ENCODE measurements around the gene BHLHE23.

BHLHE23 gene

DNA sequence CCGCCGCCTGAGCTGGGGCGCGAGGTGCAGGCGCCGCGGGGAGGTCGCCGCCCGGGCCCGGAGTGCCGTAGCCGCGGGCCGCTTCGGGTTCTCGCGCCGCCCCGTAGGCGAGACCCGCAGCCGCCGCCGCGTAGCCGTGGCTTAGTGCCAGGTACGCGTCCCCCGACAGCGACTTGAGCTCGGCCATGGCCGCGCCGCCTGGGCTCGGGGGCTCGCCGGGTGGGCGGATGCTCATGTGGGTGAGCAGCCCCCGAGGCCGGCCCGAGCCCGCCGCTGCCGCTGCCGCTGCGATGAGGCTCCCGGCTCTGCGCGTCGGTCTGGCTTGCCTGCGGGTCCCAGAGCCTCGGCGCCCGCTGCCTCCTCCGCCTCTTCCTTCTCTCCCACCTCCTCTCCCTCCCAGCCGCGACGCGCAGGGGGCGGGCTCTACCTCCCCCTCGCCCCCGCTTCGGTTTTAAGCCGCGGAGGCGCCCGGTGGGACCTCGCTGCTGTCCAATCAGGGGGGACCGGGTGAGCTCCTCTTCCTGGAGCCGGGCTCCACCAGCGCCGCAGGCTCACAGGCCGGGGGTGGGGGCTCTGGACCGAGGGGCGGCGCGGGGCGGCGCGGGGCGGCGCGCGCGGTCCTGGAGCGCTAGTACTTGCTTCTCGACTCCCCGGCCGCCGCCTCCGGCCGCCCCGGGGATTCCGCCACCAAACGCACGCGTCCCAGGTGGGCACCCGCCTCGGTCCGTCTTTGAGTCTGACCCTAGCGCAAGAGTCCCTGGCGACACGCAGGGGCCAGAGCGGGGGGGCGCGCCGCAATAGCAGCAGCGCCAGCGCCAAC lies at the start of gene BHLHE23:
Gene BHLHE23 (minus strand): TSS at position 425 of the 820 bp plus-strand sequence. CDS start 190 bp downstream, at position 235.
- DNase-seq (ENCODE audit: low read depth in 2 of 2), result no peak

DNA sequence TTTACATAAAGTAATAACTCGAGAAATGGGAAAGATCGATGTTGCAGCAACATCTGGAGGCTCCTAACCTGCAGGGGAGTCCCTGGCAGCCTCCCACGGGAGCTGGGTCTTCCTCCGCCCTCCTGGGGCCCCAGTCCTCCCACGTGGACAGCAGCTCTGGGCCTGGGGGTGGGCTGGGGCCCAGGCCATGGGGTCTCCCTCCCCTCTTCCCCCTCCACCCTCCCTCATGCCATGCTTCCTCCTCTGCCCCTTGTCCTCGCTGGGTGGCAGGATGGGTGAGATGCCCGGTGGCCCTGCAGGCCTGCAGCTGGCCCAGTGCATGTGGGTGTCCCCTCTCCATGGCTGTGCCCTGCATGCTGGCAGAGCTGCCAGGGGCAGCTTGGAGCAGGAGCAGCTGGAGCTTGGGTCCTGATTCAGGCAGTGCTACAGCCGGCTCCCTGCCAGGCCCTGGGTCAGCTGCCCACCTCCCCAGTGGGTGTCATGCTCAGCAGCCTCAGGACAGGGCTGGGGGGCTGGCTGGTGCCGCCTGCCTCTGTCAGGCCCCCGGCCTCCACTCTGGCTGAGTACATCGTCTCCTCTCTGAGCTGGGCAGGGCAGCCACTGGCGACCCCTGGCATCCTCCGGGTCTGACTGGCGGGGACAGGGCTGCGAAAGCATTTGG lies 48.9 kb upstream of the BHLHE23 start:
- no peak for DNase-seq (ENCODE audit: low read depth in 2 of 2)

DNA sequence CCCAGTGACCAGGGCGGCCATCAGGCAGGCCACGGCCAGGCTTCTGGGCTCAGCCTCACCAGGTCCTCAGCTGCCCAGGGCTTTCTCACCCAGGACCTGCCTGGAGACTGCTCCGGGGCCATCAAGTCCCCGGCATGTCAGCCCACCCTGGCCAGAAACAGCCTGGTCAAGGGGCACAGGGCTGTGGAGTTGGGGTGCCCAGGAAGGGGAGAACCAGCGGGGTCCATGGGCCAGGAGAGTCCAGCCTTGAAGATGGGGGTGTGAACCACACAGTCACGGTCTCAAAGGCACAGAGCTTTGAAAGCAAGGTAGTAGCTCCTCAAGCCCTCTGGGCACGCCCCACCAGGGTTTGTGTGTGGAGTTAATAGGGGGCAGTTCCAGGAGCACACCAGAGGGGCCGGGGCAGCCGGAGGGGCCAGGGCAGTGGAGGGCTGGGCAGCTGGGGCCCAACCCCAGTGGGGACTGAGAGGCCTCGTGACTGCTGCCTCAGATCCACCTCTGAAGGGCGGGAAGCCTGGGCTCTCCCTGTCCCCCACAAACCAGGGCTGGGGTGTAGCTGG lies 48.0 kb upstream of the BHLHE23 start:
- DNase-seq (ENCODE audit: low read depth in 2 of 2), result no peak

DNA sequence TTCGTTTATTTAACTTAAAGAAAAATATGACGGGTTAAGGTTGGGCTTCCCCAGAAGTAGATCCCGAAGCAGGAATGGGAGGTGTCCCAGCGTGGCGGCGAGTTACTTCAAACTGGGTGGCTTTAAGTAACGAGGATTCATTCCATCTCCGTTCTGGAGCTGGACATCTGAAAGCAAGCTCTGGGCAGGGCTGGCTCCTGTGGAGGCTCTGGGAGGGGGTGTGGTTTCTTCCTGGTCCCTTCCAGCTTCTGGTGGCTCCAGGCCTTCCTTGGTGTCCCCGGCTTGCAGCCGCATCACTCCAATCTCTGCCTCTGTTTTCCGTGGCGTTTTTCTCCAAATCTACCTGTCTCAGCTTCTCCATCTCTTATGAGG lies 47.3 kb upstream of the BHLHE23 start:
- DNase-seq (ENCODE audit: low read depth in 2 of 2), result no peak

DNA sequence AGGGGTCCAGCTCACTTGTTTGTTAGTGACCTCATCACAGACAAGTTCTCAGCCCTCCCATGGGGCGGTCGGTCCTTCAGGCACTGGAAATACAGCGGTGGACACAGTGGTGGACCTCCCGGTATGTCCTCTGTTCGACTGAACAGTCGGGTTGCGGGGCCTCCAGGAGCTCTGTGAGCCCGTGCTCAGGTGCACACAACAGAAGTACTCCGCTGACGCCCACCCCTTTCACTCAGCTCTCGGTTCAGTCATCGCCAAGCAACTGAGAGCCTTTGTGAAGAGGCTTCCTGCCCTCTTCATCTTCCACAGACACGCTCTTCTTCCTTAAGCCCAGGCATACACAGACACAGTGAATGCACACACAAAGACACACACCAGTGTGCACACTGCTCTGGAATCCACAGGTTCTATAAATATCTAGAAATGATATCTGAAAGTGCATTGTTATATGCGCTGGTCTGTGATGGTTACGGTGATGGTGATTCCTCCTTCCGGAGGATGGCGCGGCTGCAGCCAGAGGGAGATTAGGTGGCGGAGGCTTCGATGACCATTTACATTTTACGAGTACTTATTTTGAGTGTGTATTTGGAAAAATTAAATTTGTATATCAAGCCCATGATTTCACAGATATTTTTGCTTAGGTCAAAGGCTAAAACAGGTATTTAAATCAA lies 46.8 kb upstream of the BHLHE23 start:
- no peak for DNase-seq (ENCODE audit: low read depth in 2 of 2)

DNA sequence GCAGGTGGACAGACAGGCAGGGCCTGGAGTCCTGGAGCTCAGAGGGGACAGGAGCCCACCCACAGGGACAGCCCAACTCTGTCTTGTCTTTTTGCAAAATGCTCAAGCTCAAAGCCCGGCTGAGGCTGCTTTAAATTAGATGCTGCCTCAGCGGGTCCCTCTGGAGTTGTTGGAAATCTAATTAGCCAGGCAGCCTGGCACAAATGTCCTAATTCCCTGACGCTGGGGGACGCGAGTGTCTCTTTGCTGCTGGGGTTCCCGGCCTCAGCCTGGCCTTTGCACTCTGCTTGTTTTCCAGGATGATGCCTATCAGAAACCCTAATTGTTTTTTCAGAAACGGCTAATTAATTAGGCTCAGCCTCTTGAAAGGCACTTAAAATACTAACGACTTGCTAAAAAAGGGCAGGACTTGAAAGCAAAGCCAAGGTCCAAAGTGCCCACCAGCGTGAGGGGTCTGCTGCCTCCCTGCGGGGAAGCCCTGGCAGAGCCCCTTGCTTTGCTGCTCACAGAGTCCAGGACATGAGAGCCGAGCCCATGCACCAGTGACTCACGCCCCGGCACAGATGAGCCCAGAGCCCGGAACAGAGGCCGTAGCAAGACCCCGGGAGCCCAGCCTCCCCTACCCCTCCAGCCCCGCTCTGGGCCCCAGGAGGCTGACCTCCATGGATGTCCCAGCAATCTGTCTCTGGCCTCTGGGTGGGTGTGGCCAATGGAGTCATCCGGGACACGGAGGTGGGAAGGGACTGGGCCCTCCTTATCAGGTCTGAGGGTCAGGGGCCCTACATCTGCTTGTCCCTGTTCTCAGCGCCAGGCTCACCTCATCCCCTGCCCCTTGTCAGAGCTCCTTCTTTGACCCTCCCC lies 46.0 kb upstream of the BHLHE23 start:
- DNase-seq (ENCODE audit: low read depth in 2 of 2), result no peak

DNA sequence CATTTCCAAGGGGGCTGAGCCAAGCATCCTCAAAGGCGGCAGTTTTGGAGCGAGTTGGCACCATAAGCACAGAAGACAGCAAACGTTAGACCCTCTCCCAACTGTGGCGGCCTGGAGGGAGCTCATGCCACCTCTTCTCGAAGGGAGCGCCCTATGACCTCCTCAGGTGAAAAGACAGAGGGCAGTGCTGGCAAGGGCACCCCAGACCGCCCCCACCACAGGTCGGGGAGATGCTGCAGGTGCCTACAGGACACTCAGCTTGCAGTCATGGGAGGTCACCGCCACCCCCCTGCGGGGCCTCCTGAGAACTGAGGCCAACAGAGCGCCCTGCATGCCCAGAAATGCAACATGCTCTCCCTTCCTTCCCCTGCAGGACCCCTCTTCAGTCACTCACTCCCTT lies 45.1 kb upstream of the BHLHE23 start:
- no peak for DNase-seq (ENCODE audit: low read depth in 2 of 2)

DNA sequence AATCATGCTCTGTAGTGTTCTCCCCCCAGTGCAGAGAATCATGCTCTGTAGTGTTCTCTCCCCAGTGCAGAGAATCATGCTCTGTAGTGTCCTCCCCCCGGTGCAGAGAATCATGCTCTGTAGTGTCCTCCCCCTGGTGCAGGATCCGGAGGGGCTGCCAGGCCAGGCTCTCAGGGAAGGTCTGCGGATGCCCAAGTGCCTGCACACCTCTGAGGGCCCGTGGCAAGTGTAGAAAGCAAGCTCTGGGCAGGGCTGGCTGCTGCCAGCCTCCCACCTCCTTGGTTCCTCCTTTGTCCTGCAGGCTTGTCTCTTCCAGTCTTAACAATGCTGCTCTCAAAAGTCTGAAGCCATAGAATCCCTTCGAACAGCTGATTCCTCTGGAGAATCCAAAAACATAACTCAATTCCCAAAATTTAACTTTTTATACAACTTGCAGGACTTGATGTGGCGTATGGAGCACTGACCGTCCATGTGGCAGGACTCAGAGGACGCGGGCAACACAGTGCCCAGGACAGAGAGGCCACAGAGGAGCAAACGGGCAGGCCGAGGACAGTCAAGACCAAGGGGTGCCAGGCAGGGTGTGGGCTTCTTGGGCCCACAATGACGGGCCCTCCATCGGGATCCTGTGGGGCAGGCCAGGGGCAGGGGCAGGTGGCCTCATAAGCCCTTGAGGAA lies 44.6 kb upstream of the BHLHE23 start:
- no peak for DNase-seq (ENCODE audit: low read depth in 2 of 2)

DNA sequence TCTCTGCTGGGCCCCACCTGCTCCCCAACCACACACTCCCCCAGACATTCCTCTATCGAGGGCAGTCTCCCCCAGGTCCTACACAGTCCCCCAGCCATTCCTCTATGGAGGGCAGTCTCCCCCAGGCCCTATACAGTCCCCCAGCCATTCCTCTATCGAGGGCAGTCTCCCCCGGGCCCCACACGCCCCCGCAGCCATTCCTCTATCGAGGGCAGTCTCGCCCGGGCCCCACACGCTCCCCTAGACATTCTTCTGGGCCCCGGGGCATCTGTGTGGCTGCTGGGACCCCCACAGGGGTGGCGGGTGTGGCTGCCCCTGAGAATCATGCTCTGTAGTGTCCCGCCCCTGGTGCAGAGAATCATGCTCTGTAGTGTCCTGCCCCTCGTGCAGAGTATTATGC lies 43.6 kb upstream of the BHLHE23 start:
- DNase-seq (ENCODE audit: low read depth in 2 of 2), result no peak

DNA sequence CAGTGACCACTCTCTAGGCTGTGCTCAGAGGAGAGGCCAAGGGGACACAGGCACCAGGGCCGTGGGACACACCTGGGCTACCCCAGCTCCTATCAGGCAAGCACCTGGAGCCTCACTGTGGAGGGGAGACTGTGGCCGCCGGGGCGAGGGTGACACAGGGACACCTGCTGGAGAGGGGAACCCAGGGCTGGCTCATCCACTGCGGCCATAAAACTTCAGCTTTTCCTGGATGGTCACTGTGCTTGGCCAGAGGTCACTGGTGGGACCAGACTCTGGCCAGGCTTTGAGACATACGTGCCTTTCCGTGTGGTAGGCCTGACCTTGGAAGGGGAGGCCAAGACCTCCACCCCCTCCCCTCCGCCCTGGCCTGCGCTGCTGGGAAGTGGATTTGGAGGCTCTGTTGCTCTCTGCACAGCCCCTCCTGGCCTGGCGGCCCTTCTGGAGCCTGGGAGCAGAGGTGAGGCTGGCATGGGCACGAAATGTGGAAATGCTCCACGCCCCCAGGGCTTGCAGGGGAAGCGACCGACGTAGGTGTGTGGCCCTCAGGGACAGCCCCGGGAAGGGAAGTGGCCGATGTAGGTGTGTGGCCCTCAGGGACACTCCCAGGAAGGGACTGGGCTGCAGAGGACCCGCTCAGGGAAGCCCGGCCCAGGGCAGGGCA lies 42.9 kb upstream of the BHLHE23 start:
- DNase-seq (ENCODE audit: low read depth in 2 of 2), result no peak

DNA sequence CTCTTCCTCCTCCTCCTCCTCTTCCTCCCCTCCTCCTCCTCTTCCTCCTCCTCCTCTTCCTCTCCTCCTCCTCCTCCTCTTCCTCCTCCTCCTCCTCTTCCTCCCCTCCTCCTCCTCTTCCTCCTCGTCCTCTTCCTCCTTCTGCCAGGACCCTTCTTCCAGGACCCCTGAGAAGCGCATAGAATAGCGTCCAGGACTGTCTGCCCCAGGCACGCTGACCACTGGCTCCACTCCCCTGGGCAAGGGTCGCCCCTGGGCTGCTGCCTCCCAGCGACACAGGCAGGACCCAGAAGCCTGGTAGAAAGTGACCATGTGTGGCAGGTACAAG lies 42.4 kb upstream of the BHLHE23 start:
- DNase-seq (ENCODE audit: low read depth in 2 of 2), result no peak

DNA sequence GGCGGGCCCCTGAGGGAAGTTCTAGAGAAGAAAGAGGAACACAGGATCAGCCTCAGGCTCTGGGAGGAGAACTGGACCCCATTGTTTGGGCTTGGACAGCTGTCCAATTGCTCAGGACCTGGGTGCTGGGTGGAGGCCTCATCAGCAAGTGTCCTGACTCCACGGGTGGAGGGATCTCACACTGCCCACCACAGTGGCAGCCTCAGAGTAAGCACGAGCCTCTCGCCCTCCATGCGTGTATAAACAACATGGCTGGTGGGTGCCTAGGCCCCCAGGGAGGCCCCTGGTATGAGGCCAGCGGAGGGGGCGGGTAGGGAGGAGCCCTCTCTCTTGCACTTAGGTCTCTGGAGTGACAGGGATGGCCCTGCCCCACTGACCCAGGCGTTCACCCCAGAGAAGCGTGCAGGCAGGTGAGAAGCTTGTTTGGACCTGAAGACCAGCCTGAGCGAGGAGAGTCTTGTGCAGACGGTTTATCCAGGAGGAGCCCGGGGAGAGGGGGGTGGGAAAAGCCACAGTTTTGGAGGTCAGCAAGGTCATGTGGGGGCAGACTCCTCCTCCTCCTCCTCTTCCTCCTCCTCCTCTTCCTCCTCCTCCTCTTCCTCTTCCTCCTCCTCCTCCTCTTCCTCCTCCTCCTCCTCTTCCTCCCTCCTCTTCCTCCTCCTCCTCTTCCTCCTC lies 41.9 kb upstream of the BHLHE23 start:
- no peak for DNase-seq (ENCODE audit: low read depth in 2 of 2)

DNA sequence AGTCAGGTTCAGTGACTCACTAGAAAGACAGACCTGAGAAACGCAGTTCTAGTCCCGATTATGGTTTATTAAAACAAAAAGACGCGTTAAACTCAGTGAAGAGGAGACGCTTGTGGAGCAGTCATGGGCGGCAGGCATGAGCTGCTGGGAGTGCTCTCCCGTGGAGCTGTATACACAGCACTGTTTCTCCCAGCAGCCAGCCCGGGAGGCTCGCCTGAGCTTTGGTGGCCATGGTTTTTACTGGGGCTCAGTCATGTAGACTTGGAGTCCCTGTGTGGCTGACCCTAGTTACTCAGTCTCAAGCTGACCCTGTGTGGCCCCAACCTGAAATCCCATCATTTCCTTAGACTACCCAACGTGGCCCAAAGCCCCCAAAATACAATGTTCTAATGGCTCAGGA lies 41.2 kb upstream of the BHLHE23 start:
- DNase-seq (ENCODE audit: low read depth in 2 of 2), result no peak

DNA sequence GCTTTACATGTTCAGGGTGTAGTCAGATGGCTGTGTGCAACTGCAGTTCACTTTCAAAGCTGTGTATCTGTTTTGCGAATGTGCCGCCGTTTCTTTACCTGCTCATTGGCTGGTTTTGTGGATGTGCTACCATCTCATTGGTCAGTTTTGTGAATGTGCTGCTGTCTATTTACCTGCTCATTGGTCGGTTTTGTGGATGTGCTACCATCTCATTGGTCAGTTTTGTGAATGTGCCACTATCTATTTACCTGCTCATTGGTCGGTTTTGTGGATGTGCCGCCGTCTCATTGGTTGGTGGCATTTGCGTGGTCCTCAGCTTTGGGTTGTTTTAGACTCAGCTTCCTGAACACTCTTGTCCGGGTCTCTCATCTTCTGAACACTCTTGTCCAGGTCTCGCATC lies 40.5 kb upstream of the BHLHE23 start:
- no peak for DNase-seq (ENCODE audit: low read depth in 2 of 2)

DNA sequence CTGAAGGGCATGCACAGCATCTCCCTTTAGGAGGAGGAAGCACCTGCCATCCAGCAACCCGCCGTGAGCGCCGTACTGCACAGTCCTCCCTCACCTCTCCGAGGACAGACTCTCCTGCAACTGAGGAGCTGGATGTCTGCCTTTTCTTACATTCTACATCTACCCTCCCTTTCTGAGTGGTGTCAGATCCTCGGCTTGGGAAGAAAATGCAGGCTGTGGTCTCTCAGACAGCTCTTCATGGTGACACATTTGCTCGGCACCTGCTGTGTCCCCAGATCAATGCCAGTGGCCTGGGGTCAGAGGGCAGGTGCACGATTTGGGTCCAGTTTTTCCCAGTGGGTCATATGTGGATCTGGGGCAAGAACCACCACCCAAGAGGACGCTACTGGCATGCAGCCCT lies 40.1 kb upstream of the BHLHE23 start:
- no peak for DNase-seq (ENCODE audit: low read depth in 2 of 2)

DNA sequence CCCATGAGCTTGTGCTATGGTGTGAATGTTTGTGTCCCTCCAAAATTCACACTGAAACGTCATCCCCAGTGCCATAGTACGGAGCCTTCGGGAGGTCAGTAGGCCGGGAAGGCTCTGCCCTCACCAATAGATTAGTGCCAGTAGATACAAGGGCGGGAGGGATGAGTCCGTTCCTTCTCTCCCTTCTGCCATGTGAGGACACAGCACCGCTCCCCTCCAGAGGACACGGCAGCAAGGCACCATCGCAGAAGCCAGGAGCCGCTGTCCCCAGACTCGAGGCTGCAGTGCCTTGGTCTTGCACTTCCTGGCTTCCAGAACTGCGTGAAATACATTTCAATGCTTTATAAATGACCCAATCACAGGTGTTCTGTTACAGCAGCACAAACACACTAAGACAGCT lies 39.2 kb upstream of the BHLHE23 start:
- no peak for DNase-seq (ENCODE audit: low read depth in 2 of 2)

DNA sequence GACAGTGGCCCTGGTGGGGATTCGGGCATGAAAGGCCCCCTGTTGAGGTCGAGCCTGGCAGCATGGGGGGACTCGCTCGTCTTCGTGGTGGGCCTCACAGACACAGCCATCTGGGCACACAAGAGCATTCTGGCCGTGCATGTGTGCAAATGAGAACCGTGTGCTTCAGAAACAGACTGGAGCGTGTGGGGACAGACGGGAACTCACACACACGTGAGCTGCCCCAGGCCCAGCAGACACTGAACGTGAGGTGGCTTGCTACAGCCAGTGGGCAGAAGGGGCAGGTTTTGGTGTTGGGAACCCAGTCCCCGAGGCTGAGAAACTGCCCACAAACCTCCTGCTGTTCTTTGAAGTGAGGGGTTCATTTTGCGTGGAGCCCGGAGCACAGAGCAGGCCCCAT lies 38.6 kb upstream of the BHLHE23 start:
- no peak for DNase-seq (ENCODE audit: low read depth in 2 of 2)

DNA sequence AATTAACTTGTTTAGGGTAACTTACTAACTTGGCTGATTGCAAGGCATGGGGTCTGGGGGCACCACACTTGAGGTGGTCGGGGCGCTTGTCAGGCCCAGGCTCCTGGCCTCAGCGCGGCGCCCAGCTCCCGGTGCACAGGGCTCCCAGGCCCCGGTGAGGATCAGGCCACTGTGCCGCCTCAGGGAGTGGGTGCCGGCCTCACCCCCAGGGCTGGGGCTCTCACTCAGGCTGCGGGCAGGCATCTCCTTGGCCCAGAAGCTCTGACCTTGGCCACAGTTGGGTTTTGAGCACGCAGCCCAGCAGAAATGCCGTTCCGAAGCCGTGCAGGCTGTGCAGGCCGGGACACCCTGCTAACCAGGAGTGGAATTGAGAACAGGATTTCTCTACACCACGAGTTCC lies 37.8 kb upstream of the BHLHE23 start:
- DNase-seq (ENCODE audit: low read depth in 2 of 2), result no peak

DNA sequence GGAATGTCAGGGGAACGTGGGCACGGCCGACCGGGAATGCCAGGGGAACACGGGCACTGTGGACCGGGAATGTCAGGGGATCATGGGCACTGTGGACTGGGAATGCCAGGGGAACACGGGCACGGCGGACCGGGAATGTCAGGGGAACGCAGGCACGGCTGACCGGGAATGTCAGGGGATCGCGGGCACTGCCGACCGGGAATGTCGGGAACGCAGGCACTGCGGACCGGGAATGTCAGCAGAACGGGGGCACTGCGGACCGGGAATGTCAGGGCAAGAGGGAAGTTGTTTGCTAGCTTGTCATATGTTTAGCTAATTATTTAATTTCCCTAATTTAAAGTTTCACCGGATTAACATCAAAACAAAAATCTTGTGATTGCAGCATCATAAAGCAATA lies 37.4 kb upstream of the BHLHE23 start:
- DNase-seq (ENCODE audit: low read depth in 2 of 2), result no peak

Measured in stimulated activated CD4-positive, alpha-beta T cell treated with anti-CD3 and anti-CD28 coated beads, Interleukin-12 subunit alpha, Interleukin-12 subunit beta, amount 100 ng/mL, for 24 hours (primary cell).